HepG2 (cell line): ENCODE results near the gene DGCR2. TPM values are rescaled to one million over a fixed set of nuclear protein-coding genes. Genes with fewer than 3 reads are reported as not detected.
A peak's percentile ranks its signal among the peaks of the same experiment; 100 is the strongest.

Source experiments
- AGO1 ChIP-seq: fragments of 200-400 bp; formaldehyde crosslinking; IDR thresholded peaks from 2 replicates; pipeline ENCODE4 v1.6.1; 2017; ENCODE audit warnings: mild to moderate bottlenecking, low read depth, low read length, moderate library complexity; ENCODE audit not compliant: poor library complexity, severe bottlenecking
- CENPT ChIP-seq: sonication (generic); formaldehyde crosslinking; IDR thresholded peaks from 2 replicates; pipeline ENCODE4 v1.8.0; 2022; ENCODE audit warnings: low read depth, mild to moderate bottlenecking, moderate library complexity, missing genetic modification reagents
- IKZF1 ChIP-seq: fragments of 450-650 bp; IDR thresholded peaks from 2 replicates; pipeline ENCODE4 v1.7.1; 2016
- IKZF5 ChIP-seq: IDR thresholded peaks from 2 replicates; pipeline ENCODE4 v1.6.1; 2018; ENCODE audit warnings: missing genetic modification reagents, mild to moderate bottlenecking, missing compliant biosample characterization
- LRRFIP1 ChIP-seq: sonication (generic); formaldehyde crosslinking; conservative IDR thresholded peaks from 2 replicates; pipeline ENCODE4 v1.4.0; 2020; ENCODE audit warnings: missing genetic modification reagents
- MXD1 ChIP-seq: sonication (generic); formaldehyde crosslinking; IDR thresholded peaks from 2 replicates; pipeline ENCODE4 v1.4.0; 2020; ENCODE audit warnings: mild to moderate bottlenecking, missing genetic modification reagents
- PAX8 ChIP-seq: sonication (generic); formaldehyde crosslinking; IDR thresholded peaks from 2 replicates; pipeline ENCODE4 v1.8.0; 2022; ENCODE audit warnings: mild to moderate bottlenecking, missing genetic modification reagents, borderline replicate concordance
- PCBP1 ChIP-seq: fragments of 200-400 bp; formaldehyde crosslinking; IDR thresholded peaks from 2 replicates; pipeline ENCODE4 v1.6.1; 2017; ENCODE audit warnings: mild to moderate bottlenecking, low read depth, low read length, borderline replicate concordance
- PCBP2 ChIP-seq: fragments of 200-400 bp; formaldehyde crosslinking; optimal IDR thresholded peaks from 2 replicates; pipeline ENCODE3; 2018; ENCODE audit warnings: low read length, low read depth; ENCODE audit not compliant: poor library complexity, severe bottlenecking
- POGK ChIP-seq: sonication (generic); formaldehyde crosslinking; conservative IDR thresholded peaks from 2 replicates; pipeline ENCODE4 v1.8.0; 2022; ENCODE audit warnings: mild to moderate bottlenecking, moderate library complexity, missing genetic modification reagents
- REPIN1 ChIP-seq: sonication (generic); formaldehyde crosslinking; IDR thresholded peaks from 2 replicates; pipeline ENCODE4 v1.8.0; 2022; ENCODE audit warnings: missing genetic modification reagents, low read depth, mild to moderate bottlenecking, borderline replicate concordance
- SMAD1 ChIP-seq: sonication (generic); formaldehyde crosslinking; IDR thresholded peaks from 2 replicates; pipeline ENCODE4 v1.4.0; 2020; ENCODE audit warnings: missing genetic modification reagents, low read depth, mild to moderate bottlenecking, borderline replicate concordance
- ZBTB34 ChIP-seq: sonication (generic); formaldehyde crosslinking; IDR thresholded peaks from 2 replicates; pipeline ENCODE4 v1.8.0; 2022; ENCODE audit warnings: mild to moderate bottlenecking, missing genetic modification reagents
- ZC3H13 ChIP-seq: sonication (generic); formaldehyde crosslinking; IDR thresholded peaks from 2 replicates; pipeline ENCODE4 v1.8.1; 2023; ENCODE audit warnings: mild to moderate bottlenecking, missing genetic modification reagents, moderate library complexity
- ZHX1 ChIP-seq: sonication (generic); formaldehyde crosslinking; IDR thresholded peaks from 2 replicates; pipeline ENCODE4 v1.8.1; 2022; ENCODE audit warnings: low read depth, mild to moderate bottlenecking, missing genetic modification reagents
- ZNF572 ChIP-seq: sonication (generic); formaldehyde crosslinking; IDR thresholded peaks from 2 replicates; pipeline ENCODE4 v1.5.1; 2020; ENCODE audit warnings: mild to moderate bottlenecking, missing genetic modification reagents
- ZNF775 ChIP-seq: sonication (generic); formaldehyde crosslinking; IDR thresholded peaks from 2 replicates; pipeline ENCODE4 v1.4.0; 2020; ENCODE audit warnings: missing genetic modification reagents, mild to moderate bottlenecking, moderate library complexity, borderline replicate concordance
- ZSCAN31 ChIP-seq: sonication (generic); formaldehyde crosslinking; IDR thresholded peaks from 2 replicates; pipeline ENCODE4 v1.5.0; 2020; ENCODE audit warnings: low read depth, mild to moderate bottlenecking, missing genetic modification reagents
- polyA plus RNA-seq, 8 experiments: library from polyadenylated mRNA; depleted of rRNA in 3 of 8; stranded (reverse) in 7 of 8; unstranded in 1 of 8; fragments of >200 nt; fragmentation: Illumina TruSeq in 4 of 8; extraction: Trizol in 4 of 8; gene quantifications; 2 replicates each; pipeline versions ENCODE4 v1.2.1 to v1.2.3, GENCODE V29; 2011 to 2016; ENCODE audit warnings: low read depth in 4 of 8, missing spikeins in 1 of 8, mixed read lengths in 1 of 8; ENCODE audit not compliant: insufficient read depth in 1 of 8
- total RNA-seq, 5 experiments: library from RNA; depleted of rRNA; stranded (reverse); fragments of >200 nt; fragmentation: Illumina TruSeq; extraction: Trizol; gene quantifications; 2 replicates each; pipeline ENCODE4 v1.2.3, GENCODE V29; 2016; ENCODE audit warnings: low read depth in 1 of 5

DGCR2 gene
- total and polyA plus RNA-seq, 2 of the 13 experiments (the other 11 are each of a cell fraction or from before 2014, with no cell fraction given), result 23.1 to 35.3 TPM

- TF ChIP-seq ZSCAN31 (no peak), ZBTB34 (CRISPR knock-in tag) (no peak), PAX8 (no peak), POGK (CRISPR knock-in tag) (peak; percentile 28; the same call in 1 of the 2 replicates), ZHX1 (CRISPR knock-in tag) (peak; percentile 75), REPIN1 (no peak), SMAD1 (no peak), ZNF775 (CRISPR knock-in tag) (no peak), PCBP2 (no peak), PCBP1 (no peak), AGO1 (no peak), MXD1 (no peak), ZNF572 (CRISPR knock-in tag) (no peak), CENPT (CRISPR knock-in tag) (no peak), LRRFIP1 (CRISPR knock-in tag) (no peak), IKZF1 (no peak), IKZF5 (CRISPR knock-in tag) (0 out of 2 replicates have a peak, but pooled peaks have one; percentile 37), ZC3H13 (CRISPR knock-in tag) (no peak)
These were observed at the start of gene DGCR2 (continued) for GRCh38 chr22:19122143-19122751.
